ENCODE results near the gene KMT2C.
A peak's percentile ranks its signal among the peaks of the same experiment; 100 is the strongest.

KMT2C gene

DNA sequence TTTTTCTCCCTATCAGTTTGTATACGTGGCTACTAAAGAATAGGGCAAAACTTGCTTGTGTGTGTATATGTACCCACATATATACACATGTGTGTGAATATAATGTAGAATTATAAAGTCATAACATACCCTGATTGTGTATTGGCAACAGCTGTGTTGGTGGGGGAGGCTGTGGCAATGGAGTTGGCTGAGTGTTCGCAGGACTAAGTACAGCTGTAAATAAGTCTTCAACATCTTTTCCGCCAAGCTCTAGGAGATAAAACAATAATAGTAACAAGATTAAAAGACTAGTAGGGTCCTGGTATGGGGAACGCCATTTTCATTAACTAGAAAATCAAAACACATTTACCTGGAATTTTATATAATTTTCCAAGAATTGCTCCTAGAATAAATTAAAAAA, 241.9 kb downstream of the KMT2C start:
- DNase-seq: no peak

DNA sequence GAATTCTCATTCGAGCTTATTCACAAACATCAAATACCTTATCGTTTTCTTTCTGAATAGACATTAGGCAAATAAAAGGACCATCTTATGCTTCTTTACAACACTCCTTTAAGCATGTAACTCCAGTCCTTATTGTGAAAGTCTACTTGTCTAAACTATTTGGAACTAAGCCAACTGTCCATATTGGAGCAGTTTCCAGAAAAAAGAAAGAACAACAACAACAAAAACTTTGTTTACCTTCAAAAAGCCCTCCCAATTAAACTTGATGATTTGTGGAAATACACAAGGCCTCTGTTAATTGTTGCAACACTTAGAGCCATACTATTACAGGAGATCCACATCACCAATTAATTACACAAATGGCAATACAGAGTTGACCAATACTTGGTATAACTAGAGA, 246.7 kb downstream of the KMT2C start:
- DNase-seq: no peak

DNA sequence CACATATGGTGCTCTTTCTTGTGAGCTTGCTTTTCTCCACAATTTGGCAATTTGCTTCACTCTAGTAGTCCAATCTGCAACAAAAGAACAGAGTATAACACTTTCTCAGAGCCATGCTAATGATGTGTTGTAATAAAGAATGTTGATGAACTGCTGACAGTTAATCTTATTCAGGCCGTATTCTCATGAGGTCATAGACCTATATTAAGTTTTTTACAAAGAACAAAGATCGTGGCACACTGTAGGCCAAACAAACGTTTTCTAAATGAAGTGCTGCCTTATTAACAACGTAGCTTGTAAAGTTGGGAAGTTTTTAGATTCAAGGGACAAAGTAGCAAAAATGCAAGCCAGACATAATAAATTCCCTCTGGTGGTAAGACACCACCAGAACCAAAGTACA, 250.2 kb downstream of the KMT2C start:
- no peak for DNase-seq

DNA sequence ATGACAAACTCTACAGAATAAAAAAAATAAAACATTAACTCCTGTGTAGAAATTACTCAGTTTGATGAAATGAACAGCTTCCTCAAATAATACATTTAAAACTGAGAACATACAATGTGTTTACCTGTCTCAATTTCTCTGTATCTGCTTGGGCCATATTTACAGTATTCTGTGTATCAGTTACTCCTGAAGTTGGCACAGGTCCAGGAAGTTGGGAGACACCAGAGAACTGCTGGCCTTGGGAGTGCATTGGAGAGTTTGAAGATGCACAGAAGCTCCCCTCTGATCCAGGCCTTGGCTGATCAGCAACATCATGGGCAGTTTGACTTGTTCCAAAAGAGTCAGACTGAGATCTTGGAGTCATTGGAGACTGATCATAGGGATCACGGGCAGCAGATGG, 255.2 kb downstream of the KMT2C start:
- peak; percentile 1 for DNase-seq

DNA sequence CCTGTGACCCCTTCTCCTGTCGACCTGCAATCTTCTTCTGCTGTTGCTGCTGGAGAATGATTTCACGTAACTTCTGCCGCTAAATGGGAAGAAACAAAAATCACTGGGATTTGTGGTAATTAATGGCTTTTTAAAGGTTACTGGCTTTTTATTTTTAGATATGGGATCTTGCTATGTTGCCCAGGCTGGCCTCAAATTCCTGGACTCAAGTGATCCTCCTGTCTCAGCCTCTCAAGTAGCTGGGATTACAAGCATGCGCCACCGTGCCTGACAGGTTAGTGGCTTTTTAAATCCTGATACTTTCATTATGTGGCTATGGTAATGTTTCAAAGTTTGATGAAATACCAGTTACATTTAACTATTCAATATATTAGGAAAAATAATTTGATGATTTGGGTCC, 255.8 kb downstream of the KMT2C start:
- no peak for DNase-seq

DNA sequence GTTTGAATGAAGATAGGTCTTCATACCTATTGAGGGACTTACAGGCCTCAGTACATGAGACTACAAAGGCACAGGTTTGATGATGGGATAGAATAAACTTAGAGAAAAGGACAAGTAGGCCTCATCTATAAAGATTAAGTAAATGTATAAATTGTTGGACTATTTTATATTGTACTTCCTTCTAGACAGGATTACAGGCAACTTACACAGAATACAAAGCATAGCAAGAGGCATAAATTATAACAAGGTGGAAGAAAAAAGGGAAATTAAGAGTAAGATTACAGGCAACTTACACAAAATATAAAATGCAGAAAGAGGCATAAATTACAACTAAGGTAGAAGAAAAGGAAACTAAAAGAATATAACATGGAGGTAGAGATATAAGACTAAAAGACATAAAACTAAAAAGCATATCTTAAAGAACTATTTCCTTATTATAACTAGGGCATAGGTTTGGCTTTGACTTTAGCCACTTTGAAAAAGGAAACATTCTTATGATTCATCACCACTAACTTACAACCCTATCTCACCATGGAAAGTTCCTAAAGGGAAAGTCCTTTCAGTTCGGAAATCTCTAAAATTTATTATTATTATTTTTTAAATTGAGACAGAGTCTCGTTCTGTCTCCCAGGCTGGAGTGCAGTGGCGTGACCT, 257.3 kb downstream of the KMT2C start:
- DNase-seq: no peak

DNA sequence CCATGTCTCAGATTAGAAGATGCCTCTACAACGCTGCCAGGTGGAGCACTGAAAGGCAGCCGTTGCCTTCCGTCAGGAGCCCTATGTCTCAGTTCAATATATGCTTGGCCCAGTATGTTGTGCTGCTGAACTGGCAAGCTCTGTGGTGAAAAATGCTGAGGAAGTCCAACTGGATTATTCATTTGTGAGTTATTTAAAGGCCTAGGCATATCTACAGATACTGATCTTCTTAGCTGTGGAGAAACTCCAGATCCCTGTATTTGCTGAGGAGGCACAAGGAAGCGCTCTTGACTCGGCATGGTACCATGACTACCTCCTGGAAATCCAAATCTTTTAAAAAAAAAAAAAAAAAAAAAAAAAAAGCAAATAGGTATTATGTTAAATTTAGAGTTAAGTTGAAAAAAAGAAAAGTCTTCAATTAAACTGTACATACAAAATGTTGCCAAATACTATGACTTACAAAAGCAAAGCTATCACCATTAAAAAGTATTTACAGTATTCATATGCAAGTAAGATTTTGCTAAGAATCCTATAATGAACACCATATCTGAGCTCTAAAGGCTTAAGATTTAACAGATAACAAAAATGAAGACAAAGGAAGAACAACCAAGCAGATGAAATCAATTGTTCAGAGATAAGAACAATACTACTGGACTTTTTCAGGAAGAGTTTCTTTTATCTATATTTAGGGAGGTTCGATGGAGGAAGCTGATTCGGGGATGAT, 258.0 kb downstream of the KMT2C start:
- no peak for DNase-seq

DNA sequence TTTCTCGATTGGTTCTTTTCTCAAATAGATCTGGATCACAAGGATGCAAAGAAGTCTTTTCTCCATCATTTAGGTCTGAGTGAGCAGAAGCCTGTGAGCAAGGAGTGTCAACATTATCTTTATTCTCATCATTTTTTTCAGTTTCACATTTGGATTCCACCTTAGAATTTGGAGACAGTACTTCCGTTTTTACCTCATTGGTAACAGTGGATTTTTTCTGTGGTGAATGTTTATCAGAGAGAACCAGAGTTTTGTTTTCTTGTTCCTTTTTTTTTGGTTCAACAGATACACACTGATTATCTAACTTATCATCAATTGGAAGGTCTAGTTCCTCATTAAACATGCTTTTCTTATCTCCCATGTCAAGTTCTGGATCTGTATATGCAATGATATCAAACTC, 259.0 kb downstream of the KMT2C start:
- no peak for DNase-seq

DNA sequence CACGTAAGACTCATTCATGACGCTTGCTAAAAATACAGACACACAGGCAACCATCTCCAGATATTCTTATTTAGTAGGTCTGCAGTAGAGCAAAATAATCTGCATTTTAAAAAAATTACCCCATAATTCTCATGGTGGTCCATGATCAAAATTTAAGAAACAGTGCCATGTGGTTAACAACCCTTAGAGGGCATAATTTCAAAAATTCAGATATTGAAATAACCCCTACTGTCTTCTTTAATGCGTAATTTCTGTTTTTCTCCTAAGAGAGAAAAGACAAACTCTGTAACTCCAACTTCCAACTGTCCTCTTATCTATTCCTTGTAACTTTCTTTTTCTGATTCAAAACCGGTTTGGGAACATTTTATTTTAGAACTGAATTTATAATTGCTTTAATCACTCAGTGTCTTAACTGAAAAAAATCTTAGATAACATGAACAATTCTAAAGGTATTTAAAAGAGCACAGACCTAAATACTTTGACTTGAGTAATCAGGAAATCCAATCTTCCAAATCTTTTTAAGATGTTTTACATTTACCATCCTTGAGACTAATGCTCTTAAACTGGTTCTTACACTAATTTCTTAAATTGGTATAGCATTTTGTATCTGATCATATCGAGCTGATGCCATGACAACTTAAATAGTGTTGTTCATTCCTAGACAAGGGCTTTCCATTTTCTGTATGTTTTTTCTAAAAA, 262.3 kb downstream of the KMT2C start:
- no peak for DNase-seq

DNA sequence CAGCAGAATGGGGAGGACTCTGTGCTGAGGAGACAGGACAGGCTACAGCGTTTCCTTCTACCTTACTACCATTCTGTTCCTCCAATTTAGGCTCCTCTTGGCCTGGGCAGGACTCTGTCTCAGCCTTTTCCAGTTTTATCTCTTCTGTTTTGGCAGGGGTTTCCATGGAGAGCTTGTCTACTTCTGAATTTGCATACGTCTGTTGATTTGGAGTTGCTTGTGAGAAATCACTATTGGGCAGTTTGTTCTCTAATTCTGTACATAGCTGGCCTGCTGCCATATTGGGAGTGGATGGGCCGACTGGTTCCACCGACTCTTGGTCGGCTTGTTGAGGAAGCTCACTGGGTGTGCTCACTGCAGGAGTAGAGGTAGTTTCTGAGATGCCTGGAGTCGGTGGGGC, 273.5 kb downstream of the KMT2C start:
- no peak for DNase-seq

DNA sequence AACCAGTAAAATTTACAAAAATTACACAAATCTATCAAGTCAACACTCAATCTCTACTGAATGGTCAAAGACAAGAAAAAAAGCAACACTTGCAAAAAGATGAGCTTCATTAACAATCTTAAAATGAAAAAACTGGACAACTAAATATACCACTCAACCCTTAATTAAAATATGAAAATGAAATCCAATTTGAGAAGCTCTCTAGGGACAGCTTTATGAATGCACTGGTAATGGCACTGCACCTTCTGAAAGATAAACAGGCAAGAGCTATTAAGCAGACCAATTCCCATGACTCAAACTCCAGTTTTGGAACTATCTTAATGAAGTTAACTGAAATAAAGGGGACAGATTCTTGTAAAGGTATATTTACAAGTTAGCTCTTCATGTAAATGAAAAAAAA, 274.6 kb downstream of the KMT2C start:
- DNase-seq: no peak

DNA sequence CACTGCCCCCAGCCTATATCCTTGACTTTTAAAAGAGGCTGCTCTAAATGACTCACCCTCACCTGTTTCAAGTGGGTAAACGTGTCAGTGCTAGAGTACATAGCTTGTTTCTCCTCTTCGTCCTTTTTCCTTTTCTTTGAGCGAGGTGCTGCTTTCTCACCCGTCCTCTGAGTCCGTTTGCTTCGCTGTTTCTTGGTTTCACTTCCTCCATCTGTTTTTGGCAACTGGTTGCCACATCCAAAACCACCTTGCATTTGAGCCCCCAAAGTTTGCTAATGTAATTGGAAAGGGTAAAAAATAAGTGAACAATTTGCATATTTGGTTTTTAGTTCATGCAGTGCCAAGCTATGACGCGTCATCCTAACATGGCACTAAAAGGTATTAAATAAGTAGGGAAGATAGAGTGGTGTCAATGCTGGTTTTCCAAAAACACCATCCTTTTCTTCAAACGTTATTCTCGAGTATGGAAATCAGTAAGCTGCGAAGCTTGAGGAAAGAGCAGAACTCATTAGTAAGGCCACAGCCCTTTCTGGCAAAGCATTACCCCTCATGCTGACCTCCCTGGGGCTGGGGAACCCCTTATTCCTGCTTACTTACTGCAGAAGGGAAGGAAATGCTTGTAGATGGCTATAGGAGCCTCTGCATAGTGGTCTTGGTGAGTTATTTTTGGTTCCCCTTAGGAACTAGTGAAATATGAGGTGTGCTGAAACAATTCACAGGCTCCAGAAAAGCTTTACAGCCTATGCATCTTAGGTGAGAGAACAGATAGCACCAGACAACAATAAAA, 276.8 kb downstream of the KMT2C start:
- DNase-seq: no peak

DNA sequence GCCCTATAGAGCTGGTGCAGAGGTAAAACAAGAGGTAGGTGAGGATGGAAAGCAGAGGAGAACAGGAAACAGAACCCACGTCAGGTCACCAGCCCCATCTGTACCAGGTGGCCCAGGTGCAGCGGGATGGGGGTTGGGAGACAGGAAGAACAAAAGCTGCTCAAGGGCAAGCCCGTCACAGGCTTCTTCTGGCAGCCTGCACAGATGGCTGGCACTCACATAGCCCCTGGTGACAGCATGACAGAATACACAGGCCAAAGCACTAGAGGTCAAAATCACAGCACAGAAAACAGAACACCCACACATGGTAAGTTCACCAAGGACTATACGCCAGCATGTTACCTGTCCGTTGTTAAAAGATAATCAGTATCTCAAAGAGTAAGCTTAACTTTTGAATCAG, 283.5 kb downstream of the KMT2C start:
- no peak for DNase-seq

DNA sequence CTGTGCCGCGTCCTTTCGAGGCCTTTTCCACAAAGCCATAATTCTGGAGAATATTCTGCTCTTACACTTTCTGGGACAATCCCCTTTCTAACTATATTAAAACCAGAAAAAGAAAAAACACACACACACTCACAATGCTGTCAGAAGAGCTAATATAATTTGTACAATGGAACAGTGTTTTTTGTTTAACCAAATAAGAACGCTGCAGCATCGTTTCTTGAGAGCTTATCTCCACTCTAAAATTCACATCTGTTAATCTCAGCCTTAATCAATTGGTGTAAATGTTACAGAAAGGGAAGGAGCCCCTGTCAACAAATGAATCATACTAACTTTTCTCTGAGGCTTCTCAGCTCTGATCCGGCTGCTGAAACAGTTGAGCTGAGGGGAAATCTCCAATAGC, 286.4 kb downstream of the KMT2C start:
- DNase-seq: no peak

DNA sequence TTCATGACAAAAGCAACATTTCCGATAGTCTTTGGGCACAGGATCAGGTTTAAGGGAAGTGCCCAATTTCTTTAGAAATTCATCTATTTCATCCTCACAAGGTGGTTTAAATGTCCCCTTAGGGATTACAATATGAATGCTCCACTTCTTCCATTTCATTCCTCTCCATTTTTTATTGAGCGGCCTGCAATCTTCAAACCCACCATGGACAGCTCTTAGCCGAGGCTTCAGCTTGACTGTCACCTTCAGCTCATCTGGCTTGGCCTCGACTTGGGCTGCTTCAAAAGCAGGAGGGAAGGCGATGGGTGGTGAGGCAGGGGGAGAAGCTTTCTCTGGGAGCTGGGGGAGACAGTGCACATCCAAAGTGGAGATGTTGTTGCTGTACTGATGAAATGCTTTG, 287.1 kb downstream of the KMT2C start:
- DNase-seq: no peak

DNA sequence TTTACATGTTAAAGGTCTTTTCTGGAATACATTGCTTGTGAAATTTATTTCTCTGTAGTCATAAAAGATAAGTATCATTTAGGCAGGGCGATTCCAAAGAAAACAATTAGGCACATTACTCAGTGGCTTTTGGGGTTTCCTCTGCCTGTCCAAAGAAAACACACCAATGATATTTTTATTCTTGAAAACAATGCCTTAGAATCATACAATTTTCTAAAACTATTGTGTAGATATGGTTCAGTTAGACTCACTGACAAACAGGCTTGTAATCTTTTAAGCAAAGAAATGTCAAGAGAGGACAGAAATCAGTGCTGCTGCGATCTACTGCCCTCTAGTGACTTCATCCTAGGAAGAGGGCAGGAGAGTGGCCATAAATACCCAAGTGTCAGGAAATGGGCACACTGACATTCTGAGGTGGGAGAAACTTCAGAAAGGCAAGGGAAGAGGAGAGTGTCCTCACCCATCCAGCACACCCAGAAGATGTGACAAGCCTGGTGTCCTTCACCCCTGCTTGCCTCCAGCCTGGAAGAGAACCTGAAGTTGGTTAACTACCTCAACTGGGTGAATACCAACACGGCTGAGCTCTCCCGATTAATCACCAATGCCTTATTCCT, 289.8 kb downstream of the KMT2C start:
- DNase-seq: peak; percentile 0

DNA sequence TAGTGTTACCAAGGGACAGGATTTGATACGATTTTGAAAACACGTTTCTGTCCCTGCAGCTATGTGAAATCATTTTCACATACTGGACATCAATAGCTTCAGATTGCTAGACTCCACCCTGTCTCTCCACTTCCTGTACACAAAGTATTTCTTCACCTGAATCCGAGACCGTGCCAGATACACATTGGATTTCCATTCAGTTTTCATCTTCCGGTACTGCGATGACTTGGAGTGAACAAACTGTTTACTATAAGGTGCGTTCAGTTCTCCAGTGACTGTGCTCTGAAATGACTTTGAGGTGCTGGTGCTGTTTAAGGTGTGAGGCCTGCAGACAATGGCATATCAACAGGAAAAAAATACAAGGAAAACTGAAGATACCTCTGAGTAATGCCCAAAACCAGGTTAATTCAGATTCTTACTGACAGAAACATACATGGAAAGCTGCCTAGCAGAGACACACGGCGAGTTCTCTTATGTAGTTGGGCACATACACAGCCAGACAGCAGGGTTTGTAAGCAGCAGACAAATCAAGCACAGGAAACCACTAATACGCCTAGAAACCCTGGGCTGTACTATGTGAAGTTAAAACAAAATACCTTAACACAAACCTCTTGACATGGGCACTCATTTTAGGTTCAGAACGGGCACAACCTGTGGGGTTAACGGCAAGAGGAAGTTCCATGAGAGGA, 291.1 kb downstream of the KMT2C start:
- DNase-seq: no peak

DNA sequence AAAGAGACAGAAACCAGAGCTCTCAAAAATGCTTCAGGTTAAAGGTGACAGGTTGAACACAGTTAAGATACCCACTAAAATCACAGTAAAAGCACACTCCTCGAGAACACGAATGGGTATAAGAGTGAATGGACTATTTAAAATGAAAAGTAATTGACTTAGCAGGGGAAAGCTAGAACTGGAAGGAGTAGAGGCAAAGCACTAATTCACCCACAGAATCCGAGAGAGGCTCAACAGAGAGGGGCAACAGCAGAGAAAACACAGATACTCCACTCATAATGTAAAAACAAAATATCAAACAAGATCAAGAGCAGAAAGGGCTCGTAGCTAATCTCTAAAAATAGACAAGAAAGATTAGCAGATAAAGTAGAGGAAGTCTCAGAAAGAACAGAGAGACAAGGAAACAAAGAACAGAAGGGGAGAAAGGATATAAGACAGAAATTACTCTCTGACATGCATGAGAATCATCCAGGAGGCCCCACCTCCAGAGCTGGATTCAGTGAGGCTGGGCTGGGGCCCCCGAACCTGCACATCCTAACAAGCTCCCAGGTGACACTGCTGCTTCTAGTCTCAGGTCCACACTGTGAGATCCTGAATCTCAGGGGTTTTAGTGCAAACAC, 292.7 kb downstream of the KMT2C start:
- DNase-seq: no peak

DNA sequence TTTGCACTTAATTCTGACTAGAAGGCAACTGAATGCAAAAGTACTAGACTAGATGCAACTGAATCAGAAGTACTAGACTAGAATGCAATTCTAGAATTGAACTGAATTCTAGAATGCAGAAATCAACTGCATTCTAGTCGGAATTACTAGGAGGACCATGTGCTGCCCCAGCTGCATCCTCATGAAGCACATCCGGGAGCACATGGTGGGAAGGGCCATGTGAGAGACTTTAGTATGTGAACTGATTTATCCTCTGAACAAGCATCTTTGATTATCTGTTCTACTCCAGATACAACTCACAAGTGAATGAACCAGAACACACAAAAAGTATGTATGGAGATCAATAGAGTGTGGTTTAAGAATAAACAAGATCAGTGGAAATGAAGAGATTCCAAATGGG, 295.2 kb downstream of the KMT2C start:
- DNase-seq: no peak

DNA sequence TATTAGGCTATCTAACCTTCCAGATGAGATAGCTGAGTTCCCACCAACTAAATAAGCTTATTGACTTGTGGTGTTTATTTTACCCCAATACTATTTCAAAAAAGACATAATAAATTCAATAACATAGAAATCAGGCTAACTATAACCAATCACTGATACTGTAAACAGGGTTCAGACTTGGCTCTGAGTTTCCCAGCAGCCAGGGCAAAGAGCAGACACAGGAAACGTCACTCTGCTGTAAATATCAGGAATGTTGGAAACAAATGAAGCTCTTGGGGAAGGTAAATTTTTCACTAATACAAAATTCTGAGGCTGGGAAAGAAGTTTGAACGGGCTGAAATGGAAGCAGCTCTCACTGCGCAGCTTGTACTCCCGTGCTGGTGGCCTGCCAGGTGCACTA, 295.7 kb downstream of the KMT2C start:
- no peak for DNase-seq

DNA sequence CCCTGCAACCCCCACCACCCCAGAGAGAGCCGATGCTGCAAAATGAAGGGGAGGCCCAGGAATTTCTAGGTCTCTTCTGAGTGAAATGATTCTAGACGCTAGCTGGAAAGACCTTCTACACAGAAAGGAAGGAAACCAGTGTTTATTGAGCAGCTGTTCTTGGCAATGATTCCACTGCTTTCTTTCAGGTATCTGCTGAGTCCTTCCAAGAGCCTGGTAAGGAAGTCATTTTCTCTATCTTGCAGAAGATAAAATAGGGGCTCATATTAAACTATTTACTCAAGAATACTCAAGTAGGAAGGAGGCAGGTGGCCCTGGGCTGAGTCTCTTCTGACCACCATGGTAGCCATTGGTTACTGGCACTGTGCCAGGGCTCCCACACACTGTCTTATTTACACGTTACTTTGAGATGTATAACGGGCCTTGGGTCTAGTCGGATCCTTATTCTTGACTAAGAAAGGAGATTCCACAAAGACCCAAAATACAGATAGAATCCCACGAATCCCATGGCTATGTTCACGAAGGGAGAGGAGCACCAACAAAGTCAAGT, 298.3 kb downstream of the KMT2C start:
- DNase-seq: peak; percentile 14

DNA sequence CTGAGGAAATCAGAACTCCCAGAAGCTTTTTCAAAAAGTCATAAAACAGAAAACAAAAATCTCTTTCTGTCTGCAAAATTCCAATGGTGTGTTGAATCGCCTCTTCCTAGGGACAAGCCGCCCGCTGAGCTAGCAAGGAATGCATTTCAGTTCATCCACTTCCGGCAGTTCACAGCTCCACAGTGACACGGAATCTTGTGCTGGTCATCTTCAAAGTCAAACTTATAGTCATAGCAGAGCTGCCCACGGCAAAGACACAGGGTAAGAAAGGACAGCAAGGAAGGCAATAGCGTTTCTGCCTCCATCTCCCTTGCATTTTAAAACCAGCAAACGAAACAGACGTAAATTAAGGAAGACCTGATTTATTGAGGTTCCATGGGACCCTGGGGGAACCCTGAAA, 299.1 kb downstream of the KMT2C start:
- DNase-seq: no peak
